CD1c-positive myeloid dendritic cell (primary cell): ENCODE data around the gene PIK3CA.
"Not testable (repeated sequence)": the region's sequence is repeated elsewhere in the genome, so short reads cannot be mapped to it uniquely, and the experiment has no call there.

ENCODE experiments used
- DNase-seq: peaks from one replicate; pipeline ENCODE4 v3.0.0-alpha.2; 2016; ENCODE audit errors: extremely low spot score

PIK3CA gene

GRCh38 chr3:179196700-179197099 lies 48.5 kb downstream of the PIK3CA start:
- DNase-seq: no peak

GRCh38 chr3:179200790-179201189 lies 52.6 kb downstream of the PIK3CA start:
- DNase-seq: no peak

DNA sequence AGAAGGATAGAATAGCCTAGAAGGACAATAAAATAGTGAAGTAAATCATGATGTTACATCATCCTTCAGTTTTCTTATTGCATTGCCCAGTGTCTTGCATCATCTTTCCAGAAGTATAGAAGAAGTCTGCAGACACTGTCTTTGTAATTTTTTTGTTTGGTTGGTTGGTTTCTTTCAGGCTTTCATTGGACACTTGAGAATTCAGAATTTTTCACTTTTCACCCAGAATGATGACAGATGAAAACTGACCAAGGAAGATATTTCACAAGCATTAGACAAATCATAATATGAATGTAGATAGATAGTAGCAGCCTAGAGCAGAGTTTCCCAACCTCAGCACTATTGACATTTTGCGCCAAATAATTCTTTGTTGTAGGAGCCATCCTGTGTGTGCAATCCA lies 67.4 kb downstream of the PIK3CA start:
- not testable (repeated sequence) for DNase-seq

- not testable (repeated sequence) for DNase-seq
Measured at GRCh38 chr3:179218213-179218612, 70.1 kb downstream of the PIK3CA start.

GRCh38 chr3:179223548-179223947 lies 75.4 kb downstream of the PIK3CA start:
- no peak for DNase-seq

GRCh38 chr3:179224584-179224983 lies 76.4 kb downstream of the PIK3CA start:
- no peak for DNase-seq

DNA sequence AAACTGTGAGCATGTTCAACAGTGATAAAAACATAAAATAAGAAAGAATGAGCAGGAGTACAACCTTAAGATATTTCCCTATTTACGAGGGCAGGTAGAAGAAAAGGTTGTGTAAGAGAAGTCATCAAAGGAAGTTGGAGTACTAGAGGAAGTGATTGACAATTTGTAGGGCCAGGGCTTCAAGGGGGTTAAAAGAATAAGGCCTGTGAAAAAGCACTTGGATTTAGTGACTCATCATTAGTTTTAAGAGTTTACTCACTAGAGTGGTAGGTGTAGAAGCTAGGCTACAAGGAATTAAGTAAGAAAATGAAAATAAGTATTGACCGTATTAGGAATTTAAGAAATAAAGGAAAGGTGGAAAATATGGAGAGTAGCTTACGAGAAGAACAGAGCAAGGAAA lies 79.2 kb downstream of the PIK3CA start:
- no peak for DNase-seq

DNA sequence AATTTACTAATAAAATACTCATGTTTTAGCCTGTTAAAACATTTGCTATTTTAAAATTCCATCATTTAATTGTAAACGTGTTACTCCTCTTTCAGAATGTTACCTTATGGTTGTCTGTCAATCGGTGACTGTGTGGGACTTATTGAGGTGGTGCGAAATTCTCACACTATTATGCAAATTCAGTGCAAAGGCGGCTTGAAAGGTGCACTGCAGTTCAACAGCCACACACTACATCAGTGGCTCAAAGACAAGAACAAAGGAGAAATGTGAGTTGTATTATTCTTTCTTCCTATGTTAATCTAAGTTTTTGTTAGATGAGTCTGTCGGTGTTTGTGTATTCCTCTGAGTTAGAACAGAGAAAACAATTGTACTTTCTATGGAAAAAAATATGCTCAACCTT lies 81.0 kb downstream of the PIK3CA start:
- no peak for DNase-seq

DNA sequence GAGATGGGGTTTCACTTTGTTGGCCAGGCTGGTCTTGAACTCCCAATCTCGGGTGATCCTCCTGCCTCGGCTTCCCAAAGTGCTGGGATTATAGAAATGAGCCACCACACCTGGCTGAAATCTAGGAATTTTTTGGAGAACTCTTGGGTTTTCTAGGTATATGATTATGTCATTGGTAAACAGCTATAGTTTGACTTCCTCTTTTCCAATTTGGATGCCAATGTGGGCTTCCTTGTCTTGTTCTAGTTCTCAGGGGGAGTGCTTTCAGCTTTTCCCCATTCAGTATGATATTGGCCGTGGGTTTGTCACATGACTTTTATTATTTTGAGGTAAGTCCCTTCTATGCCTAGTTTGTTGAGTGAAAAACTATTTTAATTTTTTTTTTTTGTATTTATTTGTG lies 84.9 kb downstream of the PIK3CA start:
- DNase-seq: no peak

DNA sequence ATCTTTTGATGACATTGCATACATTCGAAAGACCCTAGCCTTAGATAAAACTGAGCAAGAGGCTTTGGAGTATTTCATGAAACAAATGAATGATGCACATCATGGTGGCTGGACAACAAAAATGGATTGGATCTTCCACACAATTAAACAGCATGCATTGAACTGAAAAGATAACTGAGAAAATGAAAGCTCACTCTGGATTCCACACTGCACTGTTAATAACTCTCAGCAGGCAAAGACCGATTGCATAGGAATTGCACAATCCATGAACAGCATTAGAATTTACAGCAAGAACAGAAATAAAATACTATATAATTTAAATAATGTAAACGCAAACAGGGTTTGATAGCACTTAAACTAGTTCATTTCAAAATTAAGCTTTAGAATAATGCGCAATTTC lies 86.0 kb downstream of the PIK3CA start:
- no peak for DNase-seq

DNA sequence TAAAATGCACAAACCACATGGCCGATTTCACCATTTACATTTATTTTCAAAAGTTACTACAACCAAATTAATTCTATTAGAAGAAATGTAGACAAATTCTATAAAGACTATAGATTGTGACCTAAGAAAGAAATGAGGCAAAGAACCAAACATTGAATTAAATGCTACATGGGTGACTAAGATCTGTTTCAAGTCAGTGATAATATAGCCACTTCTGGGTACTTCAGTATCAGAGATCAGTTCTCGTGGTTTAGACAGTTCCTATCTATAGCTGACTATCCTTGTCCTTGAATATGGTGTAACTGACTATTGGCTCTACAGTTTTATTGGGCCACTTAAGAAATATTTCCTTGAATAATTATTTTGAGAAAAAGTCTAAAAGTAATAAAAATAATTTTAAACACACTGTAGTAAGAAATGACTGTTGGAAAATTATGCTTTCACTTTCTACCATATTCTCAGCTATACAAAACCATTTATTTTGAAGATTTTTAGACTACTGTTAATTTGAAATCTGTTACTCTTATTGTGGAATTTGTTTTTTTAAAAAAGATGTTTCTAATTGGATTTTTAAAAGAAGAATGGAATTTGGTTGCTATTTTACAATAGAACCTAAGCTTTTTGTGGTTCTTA lies 88.6 kb downstream of the PIK3CA start:
- no peak for DNase-seq

GRCh38 chr3:179240299-179240698 lies 92.1 kb downstream of the PIK3CA start:
- DNase-seq: not testable (repeated sequence)

GRCh38 chr3:179242859-179243258 lies 94.7 kb downstream of the PIK3CA start:
- not testable (repeated sequence) for DNase-seq

- DNase-seq: no peak
Measured at GRCh38 chr3:179244878-179245277, 96.7 kb downstream of the PIK3CA start.

- peak; percentile 14 for DNase-seq
Measured at GRCh38 chr3:179247289-179248015, 99.3 kb downstream of the PIK3CA start.

GRCh38 chr3:179250803-179251476 lies 102.8 kb downstream of the PIK3CA start, which contains the start of gene KCNMB3:
Gene KCNMB3 (minus strand): TSS chr3:179251114. CDS start chr3:179250990, 124 bp downstream.
- DNase-seq: no peak

DNA sequence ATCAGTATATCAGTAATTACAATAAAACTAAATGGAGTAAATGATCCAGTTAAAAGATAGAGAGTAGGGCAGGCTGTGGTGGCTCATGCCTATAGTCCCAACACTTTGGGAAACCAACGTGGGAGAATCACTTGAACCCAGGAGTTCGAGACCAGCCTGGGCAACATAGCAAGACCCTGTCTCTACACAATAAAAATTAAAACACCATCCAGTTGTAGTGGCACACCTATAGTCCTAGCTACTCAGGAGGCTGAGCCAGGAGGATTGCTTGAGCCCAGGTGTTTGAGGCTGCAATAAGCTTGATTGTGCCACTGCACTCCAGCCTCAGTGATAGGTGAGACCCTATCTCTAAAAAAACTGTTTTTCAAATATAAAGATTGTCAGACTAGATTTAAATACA lies 108.7 kb downstream of the PIK3CA start:
- DNase-seq: no peak

DNA sequence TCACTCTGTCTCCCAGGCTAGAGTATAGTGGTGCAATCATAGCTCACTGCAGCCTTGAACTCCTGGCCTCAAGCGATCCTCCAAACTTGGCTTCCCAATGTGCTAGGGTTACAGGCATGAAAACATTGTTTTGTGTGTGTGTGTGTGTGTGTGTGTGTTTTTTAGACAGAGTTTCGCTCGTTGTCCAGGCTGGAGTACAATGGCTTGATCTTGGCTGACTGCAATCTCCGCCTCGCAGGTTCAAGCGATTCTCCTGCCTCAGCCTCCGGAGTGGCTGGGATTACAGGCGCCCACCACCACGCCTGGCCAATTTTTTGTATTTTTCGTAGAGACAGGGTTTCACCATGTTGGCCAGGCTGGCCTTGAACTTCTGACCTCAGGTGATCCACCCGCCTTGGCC lies 109.6 kb downstream of the PIK3CA start:
- DNase-seq: not testable (repeated sequence)

DNA sequence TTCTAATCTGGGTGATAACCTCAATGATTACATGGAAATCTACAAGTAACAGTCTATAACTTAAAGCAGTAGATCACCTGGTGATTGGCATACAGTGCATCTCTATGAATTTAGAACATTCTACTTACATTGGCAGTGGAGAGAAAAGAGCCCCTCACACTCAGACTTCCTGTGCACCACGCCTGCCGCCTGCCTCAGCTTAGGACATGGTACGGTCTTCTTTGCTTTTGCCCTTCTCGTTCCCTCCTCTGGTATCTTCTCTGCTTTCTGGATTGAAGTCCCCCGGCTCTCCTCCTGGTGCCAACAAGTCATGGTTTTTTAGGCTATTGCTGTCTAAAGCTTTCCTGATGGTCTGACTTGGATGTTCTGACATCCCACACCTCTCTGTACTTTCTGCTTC lies 110.7 kb downstream of the PIK3CA start:
- DNase-seq: no peak

DNA sequence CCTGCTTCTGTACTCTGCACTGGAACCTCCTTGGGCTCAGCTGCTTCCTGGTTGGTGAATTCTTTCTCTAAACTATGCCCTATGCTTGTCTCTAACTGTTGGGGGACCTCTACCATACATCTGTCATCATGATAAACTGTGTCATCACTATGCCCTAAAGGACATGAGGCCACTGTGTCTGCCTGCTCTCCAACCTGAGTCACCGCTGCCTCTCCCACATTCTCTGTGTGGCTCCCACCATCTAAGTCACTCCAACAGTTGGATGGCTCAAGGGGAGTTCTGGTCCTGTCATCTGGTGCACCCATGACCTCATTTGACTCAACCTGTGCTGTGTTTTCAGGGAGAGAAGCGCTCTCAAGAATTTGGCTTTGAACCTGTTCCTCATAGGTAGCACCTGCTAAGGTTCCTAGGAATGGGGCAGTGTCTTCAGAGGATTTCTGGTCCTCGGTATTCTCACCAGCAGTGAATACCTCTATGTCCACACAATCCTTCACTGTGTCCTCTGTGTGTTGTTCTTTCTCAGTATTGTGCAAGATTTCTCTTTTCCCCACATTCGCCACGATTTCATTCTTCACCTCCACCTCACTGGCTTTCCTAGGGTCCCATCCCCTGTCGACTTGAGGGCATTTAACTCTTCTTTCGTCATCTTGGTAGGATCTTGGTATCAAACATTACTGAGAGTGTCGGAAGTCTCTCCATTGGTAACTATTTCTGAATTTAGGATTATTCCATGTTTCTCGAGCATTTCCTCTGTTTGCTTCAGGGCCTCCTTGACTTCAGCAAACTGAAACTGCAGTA lies 112.0 kb downstream of the PIK3CA start:
- DNase-seq: not testable (repeated sequence)

- peak; percentile 56 for DNase-seq
Measured at GRCh38 chr3:179260949-179261765, 113.0 kb downstream of the PIK3CA start.
